Activated CD4-positive, alpha-beta T cell treated with anti-CD3 and anti-CD28 coated beads, Interleukin-2, amount 10 ng/mL, durations not matched to agents 24 days and 14 days (primary cell): ENCODE results near the gene SLC30A10. TPM values are rescaled to one million over a fixed set of nuclear protein-coding genes. Genes with fewer than 3 reads are reported as not detected.
"Not testable (repeated sequence)": the region's sequence is repeated elsewhere in the genome, so short reads cannot be mapped to it uniquely, and the experiment has no call there.

ENCODE experiments used
- DNase-seq: peaks from one replicate; pipeline ENCODE4 v3.0.0; 2022
- H3K27ac Mint-ChIP-seq: one replicate; pipeline ENCODE4 v1.8.0; 2022; ENCODE audit warnings: mild to moderate bottlenecking, mixed read lengths
- H3K27me3 Mint-ChIP-seq: one replicate; pipeline ENCODE4 v1.8.0; 2022; ENCODE audit warnings: mixed read lengths
- H3K36me3 Mint-ChIP-seq: one replicate; pipeline ENCODE4 v1.8.0; 2022; ENCODE audit warnings: low read depth, mild to moderate bottlenecking, mixed read lengths
- H3K4me1 Mint-ChIP-seq: one replicate; pipeline ENCODE4 v1.8.0; 2021; ENCODE audit warnings: mixed read lengths
- H3K4me3 Mint-ChIP-seq: one replicate; pipeline ENCODE4 v1.8.0; 2022; ENCODE audit warnings: mild to moderate bottlenecking, moderate library complexity, mixed read lengths
- H3K9me3 Mint-ChIP-seq: one replicate; pipeline ENCODE4 v1.8.0; 2021; ENCODE audit warnings: mixed read lengths
- intact Hi-C: fragments of 100-400 bp; cut with micrococcal nuclease; formaldehyde crosslinking; loops from one replicate; pipeline ENCODE4 v1.15.1; 2023
- total RNA-seq: library from RNA; stranded (reverse); gene quantifications from 2 replicates; pipeline ENCODE4 v1.2.3, GENCODE V29; 2022

The SLC30A10 gene
- total RNA-seq, 1 donor from 2014 or later: not detected

DNA sequence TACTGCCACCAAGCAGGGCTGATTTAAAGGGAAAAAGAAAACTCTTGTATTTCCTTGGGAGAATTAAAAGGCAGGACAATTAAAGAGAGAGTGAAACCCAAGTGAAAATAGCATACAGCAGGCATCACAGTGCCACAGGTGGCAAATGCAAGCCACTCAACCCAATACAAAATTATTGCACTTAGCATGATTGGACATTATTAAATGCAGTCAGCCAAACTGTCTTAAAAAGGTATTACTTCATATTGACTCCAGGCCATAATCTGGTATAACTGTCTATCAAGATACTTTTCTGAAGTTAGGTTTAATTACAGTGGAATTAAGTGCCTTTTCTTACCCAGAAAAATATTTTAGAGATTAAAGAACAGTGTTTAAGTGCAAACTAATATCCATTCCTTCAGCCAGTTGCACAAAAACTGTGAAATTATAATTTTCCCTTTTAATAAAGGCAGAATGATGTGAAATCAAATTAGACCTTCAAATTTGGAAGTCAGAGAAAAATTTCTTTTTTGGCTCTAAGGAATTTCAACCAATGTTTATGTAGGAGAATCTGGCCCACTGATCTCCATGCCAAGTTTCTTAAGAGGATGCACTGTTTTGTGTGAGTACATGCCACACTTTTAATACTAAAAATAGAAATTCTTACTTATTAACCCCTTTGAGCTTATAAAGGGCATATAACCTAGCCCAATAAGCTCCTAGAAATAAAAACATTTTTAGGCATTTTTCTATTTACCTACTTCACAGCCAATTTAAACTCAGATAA is 15.2 kb downstream of the SLC30A10 start:
- Mint-ChIP-seq H3K27me3 (peaks cover 7% of the 10 kb centered on the region), H3K36me3 (no peaks in the 10 kb centered on the region), H3K4me1 (no peaks in the 10 kb centered on the region), H3K27ac (no peak overlapping the region), H3K4me3 (no peak overlapping the region), H3K9me3 (no peaks in the 10 kb centered on the region)
- intact Hi-C loops: no loop called here
- DNase-seq: no peak

- no peak overlapping the region for H3K27ac Mint-ChIP-seq
- H3K36me3 Mint-ChIP-seq: no peaks in the 10 kb centered on the region
- peaks cover 3% of the 10 kb centered on the region for H3K4me1 Mint-ChIP-seq
- intact Hi-C loops: no loop called here
- H3K27me3 Mint-ChIP-seq: peaks cover 10% of the 10 kb centered on the region
- H3K4me3 Mint-ChIP-seq: no peak overlapping the region
- DNase-seq: no peak
- no peaks in the 10 kb centered on the region for H3K9me3 Mint-ChIP-seq
Measured at GRCh38 chr1:219910716-219911115, 17.6 kb downstream of the SLC30A10 start.

DNA sequence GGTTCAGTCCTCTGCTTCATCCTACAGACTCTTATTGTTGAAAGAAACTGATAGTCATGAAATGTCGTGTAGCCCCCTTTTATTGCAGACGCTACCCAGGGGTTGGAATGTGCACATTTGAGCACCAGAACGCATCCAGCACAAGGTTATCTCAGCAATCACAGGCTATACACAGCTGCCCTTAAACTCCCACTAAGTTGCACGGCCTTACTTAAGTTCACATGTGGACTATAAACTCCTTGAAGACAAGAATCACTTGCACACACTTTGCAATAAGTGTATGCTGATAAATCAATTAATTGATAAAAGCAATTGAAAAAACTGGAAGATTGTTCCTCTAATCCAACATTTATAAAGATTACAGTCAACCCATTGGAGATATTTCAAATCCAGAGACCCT is 18.9 kb downstream of the SLC30A10 start:
- H3K4me1 Mint-ChIP-seq: peaks cover 3% of the 10 kb centered on the region
- intact Hi-C loops: no loop called here
- DNase-seq: no peak
- peaks cover 7% of the 10 kb centered on the region for H3K27me3 Mint-ChIP-seq
- H3K27ac Mint-ChIP-seq: no peak overlapping the region
- H3K36me3 Mint-ChIP-seq: no peaks in the 10 kb centered on the region
- H3K9me3 Mint-ChIP-seq: no peaks in the 10 kb centered on the region
- no peak overlapping the region for H3K4me3 Mint-ChIP-seq

DNA sequence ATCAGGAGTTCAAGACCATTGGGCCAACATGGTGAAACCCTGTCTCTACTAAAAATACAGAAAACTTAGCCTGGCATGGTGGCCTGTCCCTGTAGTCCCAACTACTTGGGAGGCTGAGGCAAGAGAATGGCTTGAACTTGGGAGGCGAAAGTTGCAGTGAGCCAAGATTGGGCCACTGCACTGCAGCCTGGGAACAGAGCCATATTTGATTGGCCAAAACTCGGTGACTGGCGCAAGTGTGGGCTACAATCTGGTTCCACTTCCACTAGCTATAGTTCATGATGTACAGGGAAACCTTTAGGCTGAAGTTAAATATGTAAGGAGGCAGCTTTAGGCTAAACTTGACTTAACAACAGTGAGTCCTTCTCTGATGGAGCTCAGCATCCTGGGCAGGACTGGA is 20.2 kb downstream of the SLC30A10 start:
- Mint-ChIP-seq H3K9me3 (no peaks in the 10 kb centered on the region), H3K27me3 (peaks cover 7% of the 10 kb centered on the region), H3K27ac (no peak overlapping the region), H3K4me3 (no peak overlapping the region), H3K4me1 (peaks cover 3% of the 10 kb centered on the region), H3K36me3 (no peaks in the 10 kb centered on the region)
- intact Hi-C loops: no loop called here
- DNase-seq: no peak

- Mint-ChIP-seq H3K9me3 (no peaks in the 10 kb centered on the region), H3K27me3 (peaks cover 7% of the 10 kb centered on the region), H3K4me3 (no peak overlapping the region), H3K4me1 (peaks cover 3% of the 10 kb centered on the region), H3K36me3 (no peaks in the 10 kb centered on the region), H3K27ac (no peak overlapping the region)
- no peak for DNase-seq
- intact Hi-C loops: no loop called here
Measured at GRCh38 chr1:219907772-219908070, 20.6 kb downstream of the SLC30A10 start.

- H3K36me3 Mint-ChIP-seq: no peaks in the 10 kb centered on the region
- no peak for DNase-seq
- no peaks in the 10 kb centered on the region for H3K9me3 Mint-ChIP-seq
- H3K27me3 Mint-ChIP-seq: peaks cover 7% of the 10 kb centered on the region
- no peak overlapping the region for H3K4me3 Mint-ChIP-seq
- H3K27ac Mint-ChIP-seq: no peak overlapping the region
- peaks cover 3% of the 10 kb centered on the region for H3K4me1 Mint-ChIP-seq
- intact Hi-C loops: no loop called here
Measured at GRCh38 chr1:219906924-219907771, 21.2 kb downstream of the SLC30A10 start.

DNA sequence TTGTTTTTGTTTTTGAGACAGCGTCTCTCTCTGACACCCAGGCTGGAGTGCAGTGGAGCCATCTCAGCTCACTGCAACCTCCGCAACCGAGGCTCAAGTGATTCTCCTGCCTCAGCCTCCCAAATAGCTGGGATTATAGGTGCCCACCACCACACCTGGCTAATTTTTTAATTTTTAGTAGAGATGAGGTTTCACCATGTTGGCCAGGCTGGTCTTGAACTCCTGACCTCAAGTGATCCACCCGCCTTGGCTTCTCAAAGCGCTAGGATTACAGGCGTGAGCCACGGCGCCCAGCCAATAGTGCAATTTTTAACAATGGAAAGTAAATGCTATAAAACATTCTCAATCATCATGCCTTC is 21.8 kb downstream of the SLC30A10 start:
- H3K4me1 Mint-ChIP-seq, intact Hi-C loops, DNase-seq, H3K27ac Mint-ChIP-seq, H3K27me3 Mint-ChIP-seq, H3K4me3 Mint-ChIP-seq, H3K36me3 Mint-ChIP-seq, H3K9me3 Mint-ChIP-seq: not testable (repeated sequence)

DNA sequence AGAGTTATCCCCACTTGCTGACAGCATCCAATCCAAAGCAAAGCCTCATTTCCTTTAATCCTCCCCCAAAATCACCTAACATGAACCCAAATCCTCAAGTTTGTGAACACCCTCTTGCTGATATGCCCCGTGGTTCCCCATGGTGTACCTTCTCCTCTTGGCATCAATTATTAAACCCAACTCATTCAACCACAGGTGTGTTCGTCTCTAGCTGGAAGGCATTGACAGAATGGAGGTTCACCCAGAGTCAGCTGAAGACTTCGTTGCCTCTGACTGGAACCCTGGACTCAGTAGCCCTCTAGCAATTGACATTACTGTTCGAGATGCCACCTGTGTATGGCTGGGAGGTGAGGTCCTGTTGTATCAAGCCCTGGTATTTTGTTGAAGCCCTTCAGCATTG is 22.8 kb downstream of the SLC30A10 start:
- Mint-ChIP-seq H3K27ac (no peak overlapping the region), H3K36me3 (no peaks in the 10 kb centered on the region), H3K9me3 (no peaks in the 10 kb centered on the region), H3K4me1 (peaks cover 3% of the 10 kb centered on the region), H3K4me3 (no peak overlapping the region), H3K27me3 (peaks cover 7% of the 10 kb centered on the region)
- no peak for DNase-seq
- intact Hi-C loops: no loop called here

DNA sequence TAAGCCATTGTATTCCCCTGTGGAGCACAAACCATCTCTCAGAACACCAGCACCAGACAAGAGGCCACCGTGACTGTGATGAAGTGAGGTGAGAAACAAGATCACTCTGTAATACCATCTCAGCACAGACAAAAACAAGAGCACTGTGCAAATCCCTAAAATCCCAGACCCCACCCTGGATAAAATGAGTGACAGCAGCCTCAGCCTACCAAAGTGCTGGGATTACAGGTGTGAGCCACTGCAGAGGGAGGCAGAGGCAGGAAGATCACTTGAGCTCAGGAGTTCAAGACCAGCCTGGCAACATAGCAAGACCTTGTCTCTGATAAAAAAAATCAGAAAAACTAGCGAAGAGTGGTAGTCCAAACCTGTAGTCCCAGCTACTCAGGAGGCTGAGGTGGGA is 23.4 kb downstream of the SLC30A10 start:
- H3K4me3 Mint-ChIP-seq: no peak overlapping the region
- H3K9me3 Mint-ChIP-seq: no peaks in the 10 kb centered on the region
- intact Hi-C loops: no loop called here
- DNase-seq: no peak
- H3K27me3 Mint-ChIP-seq: peaks cover 7% of the 10 kb centered on the region
- peaks cover 3% of the 10 kb centered on the region for H3K4me1 Mint-ChIP-seq
- H3K36me3 Mint-ChIP-seq: no peaks in the 10 kb centered on the region
- H3K27ac Mint-ChIP-seq: no peak overlapping the region

DNA sequence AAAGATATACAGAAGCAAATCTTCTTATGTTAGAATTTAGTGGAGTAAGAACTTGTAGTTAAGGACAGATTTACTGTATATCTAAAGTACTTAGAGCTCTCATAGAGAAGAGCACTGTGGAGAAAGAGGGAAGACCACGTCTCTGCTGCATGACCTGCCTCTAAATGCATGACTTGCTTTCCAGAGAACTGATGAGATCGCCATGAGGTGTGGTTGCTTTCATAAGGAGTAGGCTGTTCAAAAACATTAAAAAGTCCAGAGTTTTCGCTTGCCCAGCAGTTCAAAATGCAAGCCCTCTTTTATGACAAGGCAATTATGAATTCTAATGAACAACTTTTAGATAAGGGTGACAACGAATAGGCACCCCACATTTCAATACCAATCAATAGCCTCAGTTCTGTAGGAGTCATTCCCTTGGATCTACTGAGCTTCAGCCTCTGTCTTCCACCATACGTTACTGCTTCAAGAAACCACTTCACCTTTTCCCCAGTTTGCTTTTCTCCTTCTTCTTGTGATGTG is 24.9 kb downstream of the SLC30A10 start:
- Mint-ChIP-seq H3K36me3 (no peaks in the 10 kb centered on the region), H3K4me3 (no peak overlapping the region), H3K9me3 (no peaks in the 10 kb centered on the region), H3K27ac (no peak overlapping the region), H3K27me3 (peaks cover 4% of the 10 kb centered on the region), H3K4me1 (peaks cover 3% of the 10 kb centered on the region)
- intact Hi-C loops: no loop called here
- no peak for DNase-seq

DNA sequence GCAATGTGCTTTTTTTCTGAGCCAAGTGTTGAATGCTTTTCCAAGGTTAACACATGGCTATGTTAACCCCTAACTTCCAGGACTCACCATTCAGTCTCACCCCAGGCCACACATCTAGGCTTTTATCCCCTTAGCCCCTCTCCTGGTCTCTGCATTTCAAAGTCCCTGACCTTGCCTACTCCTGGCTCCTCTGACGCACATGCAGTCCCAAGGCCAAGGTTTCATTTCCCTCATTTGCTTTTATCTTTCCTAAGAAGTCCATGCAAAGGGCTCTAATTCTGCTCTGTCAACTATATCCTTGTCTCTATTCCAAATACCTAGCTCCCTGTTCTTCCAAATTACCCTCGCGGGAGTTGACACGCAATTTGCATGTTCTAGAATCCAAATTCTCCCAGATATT is 25.4 kb downstream of the SLC30A10 start:
- Mint-ChIP-seq H3K27me3 (peaks cover 4% of the 10 kb centered on the region), H3K27ac (no peak overlapping the region), H3K9me3 (no peaks in the 10 kb centered on the region), H3K4me1 (peaks cover 3% of the 10 kb centered on the region), H3K4me3 (no peak overlapping the region), H3K36me3 (no peaks in the 10 kb centered on the region)
- intact Hi-C loops: no loop called here
- DNase-seq: no peak

GRCh38 chr1:219900882-219901281 is 27.5 kb downstream of the SLC30A10 start:
- Mint-ChIP-seq H3K9me3 (no peaks in the 10 kb centered on the region), H3K27me3 (no peaks in the 10 kb centered on the region), H3K4me1 (no peaks in the 10 kb centered on the region), H3K27ac (no peak overlapping the region), H3K36me3 (no peaks in the 10 kb centered on the region), H3K4me3 (no peak overlapping the region)
- DNase-seq: no peak
- intact Hi-C loops: no loop called here

GRCh38 chr1:219900201-219900600 is 28.2 kb downstream of the SLC30A10 start:
- no peak for DNase-seq
- no peak overlapping the region for H3K27ac Mint-ChIP-seq
- H3K27me3 Mint-ChIP-seq: no peaks in the 10 kb centered on the region
- H3K4me3 Mint-ChIP-seq: no peak overlapping the region
- no peaks in the 10 kb centered on the region for H3K4me1 Mint-ChIP-seq
- intact Hi-C loops: no loop called here
- no peaks in the 10 kb centered on the region for H3K36me3 Mint-ChIP-seq
- no peaks in the 10 kb centered on the region for H3K9me3 Mint-ChIP-seq

- Mint-ChIP-seq H3K36me3 (no peaks in the 10 kb centered on the region), H3K9me3 (no peaks in the 10 kb centered on the region), H3K27me3 (no peaks in the 10 kb centered on the region), H3K4me3 (no peak overlapping the region), H3K27ac (no peak overlapping the region), H3K4me1 (no peaks in the 10 kb centered on the region)
- intact Hi-C loops: no loop called here
- no peak for DNase-seq
Measured at GRCh38 chr1:219898375-219898774, 30.0 kb downstream of the SLC30A10 start.
